Measurements from ENCODE around the gene MSRB3.
"Not testable (repeated sequence)": the region's sequence is repeated elsewhere in the genome, so short reads cannot be mapped to it uniquely, and the experiment has no call there.

The MSRB3 gene

GRCh38 chr12:65457341-65457740 lies 178.9 kb downstream of the MSRB3 start:
- not testable (repeated sequence) for DNase-seq (ENCODE audit: low spot score)

- DNase-seq (ENCODE audit: low spot score), result no peak
Observed at GRCh38 chr12:65458718-65459117, 180.2 kb downstream of the MSRB3 start.

GRCh38 chr12:65459545-65459944 lies 181.1 kb downstream of the MSRB3 start:
- DNase-seq (ENCODE audit: low spot score), result no peak

- DNase-seq (ENCODE audit: low spot score), result no peak
Observed at GRCh38 chr12:65460063-65460462, 181.6 kb downstream of the MSRB3 start.

- DNase-seq (ENCODE audit: low spot score), result no peak
Observed at GRCh38 chr12:65461017-65461416, 182.5 kb downstream of the MSRB3 start.

GRCh38 chr12:65462484-65462883 lies 184.0 kb downstream of the MSRB3 start:
- DNase-seq (ENCODE audit: low spot score), result no peak

- no peak for DNase-seq (ENCODE audit: low spot score)
Observed at GRCh38 chr12:65463082-65463481, 184.6 kb downstream of the MSRB3 start.

GRCh38 chr12:65463611-65464010 lies 185.1 kb downstream of the MSRB3 start:
- no peak for DNase-seq (ENCODE audit: low spot score)

GRCh38 chr12:65464930-65465329 lies 186.4 kb downstream of the MSRB3 start:
- DNase-seq (ENCODE audit: low spot score), result no peak

GRCh38 chr12:65465766-65466547 lies 187.5 kb downstream of the MSRB3 start:
- no peak for DNase-seq (ENCODE audit: low spot score)

- no peak for DNase-seq (ENCODE audit: low spot score)
Observed at GRCh38 chr12:65466911-65467310, 188.4 kb downstream of the MSRB3 start.

GRCh38 chr12:65470256-65470655 lies 191.8 kb downstream of the MSRB3 start:
- no peak for DNase-seq (ENCODE audit: low spot score)

GRCh38 chr12:65472079-65472478 lies 193.6 kb downstream of the MSRB3 start:
- DNase-seq (ENCODE audit: low spot score), result no peak

- DNase-seq (ENCODE audit: low spot score), result no peak
Observed at GRCh38 chr12:65474831-65475230, 196.3 kb downstream of the MSRB3 start.

- DNase-seq (ENCODE audit: low spot score), result no peak
Observed at GRCh38 chr12:65477721-65478120, 199.2 kb downstream of the MSRB3 start.

GRCh38 chr12:65483891-65484516 lies 205.5 kb downstream of the MSRB3 start:
- DNase-seq (ENCODE audit: low spot score), result not testable (repeated sequence)

- no peak for DNase-seq (ENCODE audit: low spot score)
Observed at GRCh38 chr12:65488197-65488596, 209.7 kb downstream of the MSRB3 start.

- no peak for DNase-seq (ENCODE audit: low spot score)
Observed at GRCh38 chr12:65490250-65490649, 211.8 kb downstream of the MSRB3 start.

GRCh38 chr12:65492998-65493912 lies 214.8 kb downstream of the MSRB3 start:
- DNase-seq (ENCODE audit: low spot score), result no peak

GRCh38 chr12:65493913-65494245 lies 215.4 kb downstream of the MSRB3 start:
- DNase-seq (ENCODE audit: low spot score), result no peak

GRCh38 chr12:65494537-65494936 lies 216.1 kb downstream of the MSRB3 start:
- no peak for DNase-seq (ENCODE audit: low spot score)

GRCh38 chr12:65495233-65495632 lies 216.8 kb downstream of the MSRB3 start:
- no peak for DNase-seq (ENCODE audit: low spot score)

GRCh38 chr12:65496617-65497016 lies 218.1 kb downstream of the MSRB3 start:
- DNase-seq (ENCODE audit: low spot score), result no peak
